ENCODE data around the gene SLC31A1. TPM values are rescaled to one million over a fixed set of nuclear protein-coding genes. Genes with fewer than 3 reads are reported as not detected.

SLC31A1 gene
- total RNA-seq, 4 donors from 2014 or later, result 17.1 to 46.3 (median 27.2) TPM

GRCh38 chr9:113302792-113303418 lies 81.6 kb downstream of the SLC31A1 start, which contains the start of gene RNF183:
TSS of gene RNF183 (minus strand) at chr9:113303376. CDS start at chr9:113298184, 5,192 bp downstream.
- no peaks in the 10 kb centered on the region for H3K36me3 ChIP-seq
- H3K4me3 ChIP-seq, result no peak within 1 kb of the TSS
- no peak within 1 kb of the TSS for H3K27ac ChIP-seq
- no peaks in the 10 kb centered on the region for H3K9me3 ChIP-seq
- TF ChIP-seq POLR2A (IDR thresholded peaks at IDR 0.05) (no peak), EP300 (IDR thresholded peaks at IDR 0.05) (no peak), POLR2AphosphoS5 (IDR thresholded peaks at IDR 0.05) (no peak), CTCF (IDR thresholded peaks at IDR 0.05) (no peak)
- WGBS, result 83% methylated on average over 25 of the region's 25 CpGs
- no peaks in the 10 kb centered on the region for H3K4me1 ChIP-seq
- no peak for DNase-seq (ENCODE audit: low spot score in 2 of 2)
- no peaks in the 10 kb centered on the region for H3K27me3 ChIP-seq

GRCh38 chr9:113306566-113306965 lies 85.2 kb downstream of the SLC31A1 start:
- no peak for TF ChIP-seq POLR2AphosphoS5 (IDR thresholded peaks at IDR 0.05)
- TF ChIP-seq CTCF (IDR thresholded peaks at IDR 0.05), result no peak
- TF ChIP-seq EP300 (IDR thresholded peaks at IDR 0.05), result no peak
- TF ChIP-seq POLR2A (IDR thresholded peaks at IDR 0.05), result no peak
- no peak overlapping the region for H3K27ac ChIP-seq
- no peaks in the 10 kb centered on the region for H3K27me3 ChIP-seq
- no peaks in the 10 kb centered on the region for H3K36me3 ChIP-seq
- H3K4me1 ChIP-seq, result no peaks in the 10 kb centered on the region
- H3K9me3 ChIP-seq, result no peaks in the 10 kb centered on the region
- DNase-seq (ENCODE audit: low spot score in 2 of 2), result no peak
- no peak overlapping the region for H3K4me3 ChIP-seq
- WGBS, result 95% methylated on average over 1 of the region's 1 CpG

- no peaks in the 10 kb centered on the region for H3K27me3 ChIP-seq
- H3K4me1 ChIP-seq, result no peaks in the 10 kb centered on the region
- no peaks in the 10 kb centered on the region for H3K9me3 ChIP-seq
- no peak overlapping the region for H3K27ac ChIP-seq
- no peaks in the 10 kb centered on the region for H3K36me3 ChIP-seq
- DNase-seq (ENCODE audit: low spot score in 2 of 2), result no peak
- 58% methylated on average over 8 of the region's 8 CpGs for WGBS
- TF ChIP-seq CTCF (IDR thresholded peaks at IDR 0.05), result no peak
- TF ChIP-seq EP300 (IDR thresholded peaks at IDR 0.05), result no peak
- no peak for TF ChIP-seq POLR2A (IDR thresholded peaks at IDR 0.05)
- TF ChIP-seq POLR2AphosphoS5 (IDR thresholded peaks at IDR 0.05), result no peak
- H3K4me3 ChIP-seq, result no peak overlapping the region
Measured at GRCh38 chr9:113307396-113307975, 86.1 kb downstream of the SLC31A1 start.

- Histone ChIP-seq H3K36me3 (no peaks in the 10 kb centered on the region), H3K9me3 (no peaks in the 10 kb centered on the region), H3K27ac (no peak overlapping the region), H3K4me1 (no peaks in the 10 kb centered on the region), H3K27me3 (no peaks in the 10 kb centered on the region), H3K4me3 (no peak overlapping the region)
- TF ChIP-seq EP300 (IDR thresholded peaks at IDR 0.05) (no peak), POLR2AphosphoS5 (IDR thresholded peaks at IDR 0.05) (no peak), CTCF (IDR thresholded peaks at IDR 0.05) (peak; percentile 25 to 61), POLR2A (IDR thresholded peaks at IDR 0.05) (no peak)
- no peak for DNase-seq (ENCODE audit: low spot score in 2 of 2)
- 7% methylated on average over 2 of the region's 2 CpGs for WGBS
Measured at GRCh38 chr9:113309204-113309813, 88.0 kb downstream of the SLC31A1 start.

GRCh38 chr9:113310538-113310937 lies 89.2 kb downstream of the SLC31A1 start:
- H3K4me1 ChIP-seq, result no peaks in the 10 kb centered on the region
- H3K27ac ChIP-seq, result no peak overlapping the region
- TF ChIP-seq CTCF (IDR thresholded peaks at IDR 0.05), result no peak
- TF ChIP-seq POLR2AphosphoS5 (IDR thresholded peaks at IDR 0.05), result no peak
- TF ChIP-seq EP300 (IDR thresholded peaks at IDR 0.05), result no peak
- no peak for TF ChIP-seq POLR2A (IDR thresholded peaks at IDR 0.05)
- DNase-seq (ENCODE audit: low spot score in 2 of 2), result no peak
- WGBS, result 50% methylated on average over 3 of the region's 3 CpGs
- H3K9me3 ChIP-seq, result no peaks in the 10 kb centered on the region
- no peaks in the 10 kb centered on the region for H3K36me3 ChIP-seq
- no peak overlapping the region for H3K4me3 ChIP-seq
- no peaks in the 10 kb centered on the region for H3K27me3 ChIP-seq
